GM21825 (cell line): ENCODE results near the gene SETD4.
"Not testable (repeated sequence)": the region's sequence is repeated elsewhere in the genome, so short reads cannot be mapped to it uniquely, and the experiment has no call there.

Source experiments
- ATAC-seq: cut with Tn5 transposase; IDR thresholded peaks from one replicate; pipeline ENCODE4 v1.9.1; 2021; ENCODE audit warnings: mild to moderate bottlenecking, moderate library complexity; ENCODE audit not compliant: unreplicated experiment

Gene SETD4

GRCh38 chr21:36060159-36060921, at the start of gene SETD4:
Gene SETD4, minus strand, starts transcription at chr21:36060526. Its CDS starts 1,638 bp downstream, at chr21:36058888.
- peak; percentile 88 for ATAC-seq

GRCh38 chr21:36109868-36110267, 49.5 kb upstream of the SETD4 start:
- no peak for ATAC-seq

- ATAC-seq = no peak
Measured at GRCh38 chr21:36105327-36105842, 45.1 kb upstream of the SETD4 start.

- ATAC-seq = no peak
Measured at GRCh38 chr21:36104317-36105300, 44.3 kb upstream of the SETD4 start.

GRCh38 chr21:36103434-36103833, 43.1 kb upstream of the SETD4 start:
- ATAC-seq = no peak

DNA sequence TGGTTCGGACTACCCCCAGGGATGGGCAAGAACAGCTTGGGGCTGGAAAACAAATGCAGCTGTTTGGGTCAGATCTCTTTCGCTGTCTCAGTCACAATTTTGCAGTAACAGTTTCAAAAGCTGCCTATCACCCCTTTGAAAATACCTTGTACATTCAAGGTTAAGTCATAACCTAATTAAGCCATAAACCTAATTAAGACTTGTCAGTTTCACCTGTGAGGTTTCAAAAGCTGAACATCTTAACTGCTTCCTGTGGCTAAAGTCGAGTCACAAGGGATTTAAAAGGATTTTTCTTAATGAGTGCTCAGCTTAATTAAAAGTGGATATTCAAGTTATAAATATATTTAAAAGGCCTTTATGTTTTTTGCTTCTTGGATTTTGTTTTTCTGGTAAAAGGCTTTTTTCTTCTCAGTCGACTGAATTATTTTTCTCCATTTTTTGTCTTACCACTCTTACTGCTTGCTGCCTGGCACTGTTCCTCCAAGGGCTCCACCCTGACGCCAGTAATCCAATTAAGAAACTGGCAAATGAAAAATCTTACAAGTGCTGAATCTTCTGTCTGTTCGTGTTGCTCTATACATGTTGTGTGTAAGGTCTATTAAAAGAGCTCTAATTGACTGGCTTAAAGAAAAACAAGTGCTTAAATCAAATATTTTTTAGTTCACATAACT, 40.8 kb upstream of the SETD4 start:
- no peak for ATAC-seq

DNA sequence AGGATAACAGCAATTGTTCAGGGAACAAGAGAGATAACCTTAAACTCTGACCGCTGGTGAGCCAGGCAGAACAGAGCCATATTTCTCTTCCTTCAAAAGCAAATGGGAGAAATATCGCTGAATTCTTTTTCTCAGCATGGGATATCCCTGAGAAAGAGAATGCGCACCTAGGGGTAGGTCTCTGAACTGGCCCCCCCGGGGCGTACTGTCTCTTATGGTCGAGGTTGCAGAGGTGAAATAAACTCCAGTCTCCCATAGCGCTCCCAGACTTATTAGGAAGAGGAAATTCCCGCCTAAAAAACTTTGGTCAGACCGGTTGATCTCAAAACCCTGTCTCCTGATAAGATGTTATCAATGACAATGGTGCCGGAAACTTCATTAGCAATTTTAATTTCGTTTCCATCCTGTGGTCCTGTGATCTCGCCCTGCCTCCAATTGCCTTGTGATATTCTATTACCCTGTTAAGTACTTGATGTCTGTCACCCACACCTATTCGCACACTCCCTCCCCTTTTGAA, 39.4 kb upstream of the SETD4 start:
- ATAC-seq = not testable (repeated sequence)

GRCh38 chr21:36099000-36099399, 38.7 kb upstream of the SETD4 start:
- no peak for ATAC-seq

GRCh38 chr21:36098182-36098532, 37.8 kb upstream of the SETD4 start:
- no peak for ATAC-seq

DNA sequence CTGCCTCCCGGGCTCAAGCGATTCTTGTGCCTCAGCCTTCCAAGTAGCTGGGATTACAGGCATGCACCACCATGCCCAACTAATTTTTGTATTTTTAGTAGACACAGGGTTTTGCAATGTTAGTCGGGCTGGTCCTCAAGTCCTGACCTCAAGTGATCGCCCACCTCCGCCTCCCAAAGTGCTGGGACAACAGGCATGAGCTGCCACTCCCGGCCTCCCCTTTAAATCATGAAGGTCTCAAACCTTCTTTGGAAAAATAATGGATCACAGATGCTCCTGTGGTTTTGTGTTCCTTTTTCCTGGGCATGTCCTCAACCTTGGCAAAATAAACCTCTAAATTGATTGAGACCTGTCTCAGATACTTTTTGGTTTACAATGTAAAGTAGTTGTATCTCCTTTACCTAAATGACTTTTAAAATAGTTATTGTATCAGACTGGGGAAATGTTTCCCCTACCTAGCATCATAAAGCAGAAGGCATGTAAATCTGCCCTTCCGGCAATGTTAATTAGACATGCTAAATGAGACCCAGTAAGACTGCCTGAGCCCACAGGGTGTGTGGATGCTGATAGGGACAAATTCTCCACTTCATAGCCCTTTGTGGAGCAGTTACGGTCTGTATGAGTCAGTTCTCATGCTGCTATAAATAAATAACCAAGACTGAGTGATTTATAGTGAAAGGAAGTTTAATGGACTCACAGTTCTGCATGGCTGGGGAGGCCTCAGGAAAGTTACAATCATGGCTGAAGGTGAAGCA, 37.3 kb upstream of the SETD4 start:
- ATAC-seq = peak; percentile 89

DNA sequence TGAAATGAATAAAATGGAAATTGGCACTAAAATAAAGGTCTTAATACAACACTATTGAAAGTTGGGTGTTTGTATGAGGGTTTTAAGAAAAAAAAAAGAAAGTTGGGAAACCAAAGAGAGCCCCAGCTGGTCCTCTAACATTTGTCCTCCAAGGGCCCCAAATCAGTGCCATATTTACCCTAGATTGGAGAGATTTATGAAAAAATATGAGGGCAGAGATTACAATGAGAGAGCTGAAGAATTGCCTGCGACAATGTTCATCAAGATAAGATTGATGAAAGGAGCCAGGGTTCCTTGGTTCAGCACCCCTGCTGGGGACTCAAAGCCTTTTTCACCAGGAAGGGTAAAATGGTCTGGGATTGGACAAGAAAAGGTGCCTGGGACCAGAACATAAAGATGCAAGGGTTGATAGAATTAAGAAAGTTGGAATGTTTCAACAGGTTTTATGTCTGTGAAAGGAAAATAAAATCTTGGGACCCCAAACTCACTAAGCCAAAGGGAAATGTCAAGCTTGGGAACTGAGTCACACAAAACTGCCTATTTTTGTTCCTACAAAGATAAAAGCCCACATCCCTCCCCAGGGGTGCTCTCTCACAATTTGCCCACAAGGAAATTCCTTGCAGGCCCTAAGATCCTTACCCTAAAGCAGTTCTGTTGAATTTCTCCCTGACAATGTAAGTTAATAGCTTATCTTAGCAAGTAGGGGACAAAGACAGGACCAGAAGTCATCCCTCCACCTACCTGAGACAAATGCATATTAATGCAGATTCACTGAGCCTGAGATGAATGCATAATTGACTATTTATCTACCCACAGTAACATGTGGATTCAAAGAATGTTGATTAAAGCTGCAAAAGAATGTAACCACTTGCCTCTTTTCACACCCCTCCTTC, 36.3 kb upstream of the SETD4 start:
- ATAC-seq = no peak

- ATAC-seq = no peak
Measured at GRCh38 chr21:36093512-36093911, 33.2 kb upstream of the SETD4 start.

GRCh38 chr21:36092681-36093080, 32.4 kb upstream of the SETD4 start:
- ATAC-seq = no peak

GRCh38 chr21:36089946-36090345, 29.6 kb upstream of the SETD4 start:
- ATAC-seq = no peak

DNA sequence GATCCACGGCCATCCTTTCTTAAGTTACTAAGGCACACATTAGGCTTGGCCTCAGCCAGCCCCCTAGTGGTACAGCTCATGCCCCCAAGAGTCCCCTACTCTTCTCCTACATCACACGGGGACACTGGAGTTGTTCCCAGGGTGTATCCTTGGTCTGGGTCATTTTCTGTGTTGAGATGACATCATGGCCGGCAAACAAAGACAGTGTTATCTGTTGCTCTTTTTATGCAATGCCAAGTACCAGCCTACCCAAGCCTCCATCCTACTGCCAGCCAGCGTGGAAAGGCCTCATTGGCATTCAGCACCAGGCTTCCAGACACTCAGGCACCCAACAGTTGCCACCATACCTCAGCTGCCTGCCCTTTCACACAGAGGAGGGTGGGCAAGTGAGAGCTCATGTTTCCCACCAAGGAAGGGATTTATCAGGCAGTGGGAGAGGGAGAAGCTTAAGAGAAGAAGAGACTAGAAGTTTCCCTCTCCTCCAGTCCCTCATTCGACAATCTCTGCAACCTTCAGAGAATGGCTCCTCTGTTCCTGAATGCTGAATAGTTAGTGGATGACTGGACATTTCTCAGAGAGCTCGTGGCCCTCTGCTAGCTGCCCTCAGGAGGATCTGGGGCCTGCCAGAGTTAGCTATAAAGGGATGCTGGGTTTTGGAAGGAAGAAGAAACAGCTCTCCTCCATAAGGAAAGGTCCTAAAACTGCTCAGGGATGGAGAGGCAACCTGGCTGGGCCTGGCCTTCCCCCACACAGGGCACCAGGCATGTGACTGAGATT, 27.2 kb upstream of the SETD4 start:
- ATAC-seq = no peak

- no peak for ATAC-seq
Measured at GRCh38 chr21:36082237-36082664, 21.9 kb upstream of the SETD4 start.

DNA sequence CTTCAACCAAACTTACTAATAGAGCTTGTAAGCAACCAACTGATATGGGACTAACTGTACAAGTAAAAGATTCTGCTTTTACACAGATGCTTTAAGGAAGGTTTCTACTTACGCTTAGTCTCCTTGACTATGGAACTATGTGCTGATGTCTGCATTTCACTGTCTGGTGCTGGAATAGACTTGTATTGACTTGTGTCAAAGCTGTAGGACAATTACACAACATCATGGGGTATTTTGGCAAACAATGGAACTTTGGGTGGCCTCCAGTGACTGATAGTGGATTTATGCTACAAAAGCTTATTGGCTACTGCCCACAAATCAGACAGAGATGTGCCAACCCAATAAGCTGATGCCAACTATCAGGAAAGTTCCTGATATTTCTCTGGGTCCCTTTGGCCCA, 20.1 kb upstream of the SETD4 start:
- no peak for ATAC-seq

DNA sequence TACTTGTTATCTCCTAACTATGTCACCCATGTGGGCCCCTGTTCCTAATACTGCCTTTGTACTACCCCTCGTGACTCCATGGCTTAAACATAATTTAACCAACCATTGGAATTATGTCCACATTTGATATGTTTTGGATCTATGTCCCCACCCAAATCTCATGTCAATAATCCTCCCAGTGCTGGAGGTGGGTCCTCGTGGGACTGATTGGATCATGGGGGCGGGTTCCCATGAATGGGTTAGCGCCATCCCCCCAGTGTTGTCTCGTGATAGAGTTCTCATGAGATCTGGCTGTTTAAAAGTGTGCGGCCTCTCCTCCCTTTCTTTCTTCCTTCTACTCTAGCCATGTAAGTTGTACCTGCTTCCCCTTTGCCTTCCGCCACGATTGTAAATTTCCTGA, 19.3 kb upstream of the SETD4 start:
- no peak for ATAC-seq
